Measurements from ENCODE around the gene TCL1B.

GRCh38 chr14:95675486-95675885, 10.7 kb upstream of the TCL1B start:
- no peak for TF ChIP-seq EZH2 (IDR thresholded peaks at IDR 0.05; ENCODE audit: low read length)
- no peak for TF ChIP-seq CTCF (optimal IDR thresholded peaks at IDR 0.05 in 1 of 3, IDR thresholded peaks at IDR 0.05 in 1 of 3, conservative IDR thresholded peaks at IDR 0.05 in 1 of 3; ENCODE audit: extremely low read depth in 1 of 3, insufficient read depth in 2 of 3, low read length in 3 of 3)
